SK-N-SH (cell line): ENCODE results near the gene DNAJC15. TPM values are rescaled to one million over a fixed set of nuclear protein-coding genes. Genes with fewer than 3 reads are reported as not detected.

Experiments
- CTCF ChIA-PET: fragments of 300-600, 350-600 bp; formaldehyde crosslinking; extraction: SDS; loops from one replicate; lab custom pipeline; 2021; lab: Yijun Ruan, JAX
- POLR2A ChIA-PET: fragments of 350-600 bp; sonication (Branson Sonifier 250); formaldehyde crosslinking; extraction: SDS; loops from one replicate; lab custom pipeline; 2020; ENCODE audit warnings: antibody characterized with exemption, inconsistent platforms; lab: Yijun Ruan, JAX
- DNase-seq: peaks from one replicate; pipeline ENCODE4 v3.0.0; 2012
- H2AFZ ChIP-seq: fragments of 200-600 bp; sonication (generic); 2 replicates; pipeline ENCODE4 v1.8.1; 2016; ENCODE audit warnings: antibody characterized with exemption, mild to moderate bottlenecking, low read depth
- H3F3A ChIP-seq: fragments of 200-600 bp; sonication (generic); replicated peaks from 2 replicates; pipeline ENCODE3; 2016; ENCODE audit warnings: antibody characterized with exemption, mild to moderate bottlenecking; ENCODE audit not compliant: insufficient read depth
- H3K27ac ChIP-seq, 2 experiments: fragments of 200-500 bp in 1 of 2; fragments of 200-600 bp in 1 of 2; sonication (Bioruptor generic) in 1 of 2; sonication (generic), shearing (Covaris generic) in 1 of 2; 2 replicates each; pipeline versions ENCODE4 v1.5.1 to v1.6.1; 2014 to 2016; ENCODE audit warnings: low read depth in 2 of 2, inconsistent platforms in 1 of 2, low read length in 1 of 2, mild to moderate bottlenecking in 1 of 2, mixed read lengths in 1 of 2
- H3K27me3 ChIP-seq: fragments of 200-600 bp; sonication (generic), shearing (Covaris generic); 2 replicates; pipeline ENCODE4 v1.6.1; 2016; ENCODE audit warnings: mixed run types; ENCODE audit not compliant: insufficient read depth
- H3K36me3 ChIP-seq, 2 experiments: fragments of 200-500 bp in 1 of 2; fragments of 200-600 bp in 1 of 2; sonication (Bioruptor generic) in 1 of 2; sonication (generic) in 1 of 2; replicated peaks in 1 of 2; 2 replicates each; pipeline versions ENCODE3 to v1.5.1; 2014 to 2016; ENCODE audit warnings: low read length in 1 of 2, mild to moderate bottlenecking in 1 of 2; ENCODE audit not compliant: insufficient read depth in 2 of 2, control insufficient read depth in 1 of 2
- H3K4me1 ChIP-seq, 2 experiments: fragments of 200-500 bp in 1 of 2; fragments of 200-600 bp in 1 of 2; sonication (Bioruptor generic) in 1 of 2; sonication (generic), shearing (Covaris generic) in 1 of 2; 2 replicates each; pipeline versions ENCODE4 v1.5.1 to v1.6.1; 2014 to 2016; ENCODE audit warnings: low read depth in 1 of 2, low read length in 1 of 2, mixed run types in 1 of 2; ENCODE audit not compliant: insufficient read depth in 2 of 2, control insufficient read depth in 1 of 2
- H3K4me2 ChIP-seq: fragments of 200-600 bp; sonication (generic), shearing (Covaris generic); 2 replicates; pipeline ENCODE4 v1.6.1; 2017; ENCODE audit warnings: mixed run types
- H3K4me3 ChIP-seq, 2 experiments: fragments of 200-500 bp in 1 of 2; fragments of 200-600 bp in 1 of 2; sonication (Bioruptor generic) in 1 of 2; sonication (generic), shearing (Covaris generic) in 1 of 2; 2 replicates each; pipeline versions ENCODE4 v1.5.1 to v1.8.1; 2014 to 2016; ENCODE audit warnings: low read depth in 2 of 2, inconsistent platforms in 1 of 2, low read length in 1 of 2, mild to moderate bottlenecking in 1 of 2, mixed read lengths in 1 of 2, moderate library complexity in 1 of 2
- H3K79me2 ChIP-seq: fragments of 200-600 bp; sonication (generic); 2 replicates; pipeline ENCODE4 v1.8.1; 2017; ENCODE audit warnings: mild to moderate bottlenecking; ENCODE audit not compliant: insufficient read depth
- H3K9ac ChIP-seq: fragments of 200-600 bp; sonication (generic); 2 replicates; pipeline ENCODE4 v1.6.1; 2017; ENCODE audit warnings: mixed run types
- H3K9me2 ChIP-seq: fragments of 200-600 bp; sonication (generic); 2 replicates; pipeline ENCODE4 v1.6.1; 2017; ENCODE audit warnings: mixed run types
- H3K9me3 ChIP-seq: fragments of 200-600 bp; sonication (generic); 2 replicates; pipeline ENCODE4 v1.6.1; 2017; ENCODE audit warnings: mixed run types, mild to moderate bottlenecking, moderate library complexity
- H4K20me1 ChIP-seq: fragments of 200-600 bp; sonication (generic); 2 replicates; pipeline ENCODE4 v1.6.1; 2017; ENCODE audit warnings: mild to moderate bottlenecking, mixed run types; ENCODE audit not compliant: insufficient read depth
- CHD2 ChIP-seq: fragments of 150-350 bp; IDR thresholded peaks from 2 replicates; pipeline ENCODE4 v1.6.1; 2018; ENCODE audit warnings: low read length; ENCODE audit not compliant: partially characterized antibody
- CTCF ChIP-seq: fragments of 200-600 bp; sonication (generic); IDR thresholded peaks from 2 replicates; pipeline ENCODE4 v1.6.1; 2017; ENCODE audit warnings: antibody characterized with exemption, mild to moderate bottlenecking, moderate library complexity
- ELF1 ChIP-seq: IDR thresholded peaks from 2 replicates; pipeline ENCODE4 v1.4.0; 2012
- FOSL2 ChIP-seq: IDR thresholded peaks from 2 replicates; pipeline ENCODE4 v1.4.0; 2012; ENCODE audit warnings: low read depth, mild to moderate bottlenecking, moderate library complexity, borderline replicate concordance
- GABPA ChIP-seq: IDR thresholded peaks from 2 replicates; pipeline ENCODE4 v1.4.0; 2012; ENCODE audit warnings: low read depth, mild to moderate bottlenecking
- JUND ChIP-seq: IDR thresholded peaks from 2 replicates; pipeline ENCODE4 v1.4.0; 2012
- MEF2A ChIP-seq: IDR thresholded peaks from 2 replicates; pipeline ENCODE4 v1.4.0; 2012; ENCODE audit warnings: low read depth, borderline replicate concordance
- PBX3 ChIP-seq: IDR thresholded peaks from 2 replicates; pipeline ENCODE4; 2012
- RAD21 ChIP-seq: IDR thresholded peaks from 2 replicates; pipeline ENCODE4 v1.6.1; 2012; ENCODE audit warnings: mild to moderate bottlenecking, low read length
- RFX5 ChIP-seq: IDR thresholded peaks from 2 replicates; pipeline ENCODE4 v1.6.1; 2012; ENCODE audit warnings: mild to moderate bottlenecking, improper control_type of control experiment, low read length
- RXRA ChIP-seq: IDR thresholded peaks from 2 replicates; pipeline ENCODE4 v1.4.0; 2012; ENCODE audit warnings: low read depth, mild to moderate bottlenecking, borderline replicate concordance
- SIN3A ChIP-seq: IDR thresholded peaks from 2 replicates; pipeline ENCODE4 v1.6.1; 2012; ENCODE audit warnings: low read depth, mild to moderate bottlenecking, low read length, moderate library complexity, borderline replicate concordance
- SMC3 ChIP-seq: IDR thresholded peaks from 2 replicates; pipeline ENCODE4 v1.6.1; 2012; ENCODE audit warnings: low read depth, low read length, improper control_type of control experiment
- TAF1 ChIP-seq: IDR thresholded peaks from 2 replicates; pipeline ENCODE4 v1.6.1; 2012; ENCODE audit warnings: low read depth, mild to moderate bottlenecking, low read length, moderate library complexity, borderline replicate concordance
- TCF12 ChIP-seq: IDR thresholded peaks from 2 replicates; pipeline ENCODE4 v1.4.0; 2012
- ZBTB33 ChIP-seq: IDR thresholded peaks from 2 replicates; pipeline ENCODE4 v1.4.0; 2012; ENCODE audit warnings: low read depth, borderline replicate concordance
- WGBS: methylation state at CpG from one replicate; pipeline ENCODE4 v1.1.6; 2017; ENCODE audit warnings: low lambda C conversion rate; 5-methylcytosine and 5-hydroxymethylcytosine counted together
- polyA plus RNA-seq, 3 experiments: library from polyadenylated mRNA; depleted of rRNA; stranded (reverse); fragments of >200 nt; gene quantifications; 2 replicates each; pipeline ENCODE4 v1.2.3, GENCODE V29; 2012
- TF ChIP-seq, protein P1 (sequence below): fragments of 150-350 bp; IDR thresholded peaks from 2 replicates; pipeline ENCODE4 v1.6.1; 2017; ENCODE audit warnings: antibody characterized with exemption, low read length, low read depth, borderline replicate concordance
- TF ChIP-seq, protein P2 (sequence below): IDR thresholded peaks from 2 replicates; pipeline ENCODE4 v1.4.0; 2012; ENCODE audit warnings: low read depth
- TF ChIP-seq, protein P3 (sequence below): IDR thresholded peaks from 2 replicates; pipeline ENCODE4 v1.6.1; 2012; ENCODE audit warnings: mild to moderate bottlenecking, low read depth, low read length, moderate library complexity
- TF ChIP-seq, protein P4 (sequence below): fragments of 150-350 bp; IDR thresholded peaks from 2 replicates; pipeline ENCODE4 v1.6.1; 2016; ENCODE audit warnings: mild to moderate bottlenecking, low read depth, low read length

The DNAJC15 gene
- polyA plus RNA-seq, 1 of the 3 experiments (the other 2 are of a cell fraction), result 18.4 TPM

DNA sequence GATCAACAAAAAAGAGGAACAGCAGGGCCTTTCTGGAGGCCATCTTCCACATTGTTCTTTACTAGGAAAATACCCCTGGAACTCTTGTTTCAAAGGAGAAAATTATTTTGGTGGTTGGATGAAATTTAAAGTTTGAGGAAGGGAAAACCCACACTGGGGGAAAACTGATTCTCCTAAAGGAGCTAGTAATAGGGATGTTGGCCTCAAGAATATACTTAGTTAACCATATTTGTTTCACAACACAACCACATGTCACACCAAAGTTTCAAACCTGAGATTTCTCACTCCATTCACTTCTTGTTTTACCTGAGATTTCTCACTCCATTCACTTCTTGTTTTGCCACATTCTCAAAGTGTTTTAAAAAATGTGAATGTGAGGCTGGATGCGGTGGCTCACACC is 28.5 kb upstream of the DNAJC15 start:
- H3K4me2 ChIP-seq, result no peak overlapping the region
- peaks cover 0 to 7% of the 10 kb centered on the region in 2 experiments; a peak in 2 of 4 replicates for H3K4me1 ChIP-seq
- DNase-seq, result no peak
- H3K79me2 ChIP-seq, result no peaks in the 10 kb centered on the region
- TF ChIP-seq GABPA, result no peak
- no peak for TF ChIP-seq ZBTB33
- TF ChIP-seq RAD21, result no peak
- no peak for TF ChIP-seq FOSL2
- TF ChIP-seq RXRA, result no peak
- TF ChIP-seq, protein P1, sequence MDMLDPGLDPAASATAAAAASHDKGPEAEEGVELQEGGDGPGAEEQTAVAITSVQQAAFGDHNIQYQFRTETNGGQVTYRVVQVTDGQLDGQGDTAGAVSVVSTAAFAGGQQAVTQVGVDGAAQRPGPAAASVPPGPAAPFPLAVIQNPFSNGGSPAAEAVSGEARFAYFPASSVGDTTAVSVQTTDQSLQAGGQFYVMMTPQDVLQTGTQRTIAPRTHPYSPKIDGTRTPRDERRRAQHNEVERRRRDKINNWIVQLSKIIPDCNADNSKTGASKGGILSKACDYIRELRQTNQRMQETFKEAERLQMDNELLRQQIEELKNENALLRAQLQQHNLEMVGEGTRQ, result no peak
- TF ChIP-seq SMC3, result no peak
- no peak for TF ChIP-seq RFX5
- no peak for TF ChIP-seq MEF2A
- TF ChIP-seq, protein P2, sequence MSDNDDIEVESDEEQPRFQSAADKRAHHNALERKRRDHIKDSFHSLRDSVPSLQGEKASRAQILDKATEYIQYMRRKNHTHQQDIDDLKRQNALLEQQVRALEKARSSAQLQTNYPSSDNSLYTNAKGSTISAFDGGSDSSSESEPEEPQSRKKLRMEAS, result no peak
- TF ChIP-seq TAF1, result no peak
- no peak for TF ChIP-seq TCF12
- no peak for TF ChIP-seq CTCF
- no peak for TF ChIP-seq SIN3A
- TF ChIP-seq PBX3, result no peak
- TF ChIP-seq, protein P3, sequence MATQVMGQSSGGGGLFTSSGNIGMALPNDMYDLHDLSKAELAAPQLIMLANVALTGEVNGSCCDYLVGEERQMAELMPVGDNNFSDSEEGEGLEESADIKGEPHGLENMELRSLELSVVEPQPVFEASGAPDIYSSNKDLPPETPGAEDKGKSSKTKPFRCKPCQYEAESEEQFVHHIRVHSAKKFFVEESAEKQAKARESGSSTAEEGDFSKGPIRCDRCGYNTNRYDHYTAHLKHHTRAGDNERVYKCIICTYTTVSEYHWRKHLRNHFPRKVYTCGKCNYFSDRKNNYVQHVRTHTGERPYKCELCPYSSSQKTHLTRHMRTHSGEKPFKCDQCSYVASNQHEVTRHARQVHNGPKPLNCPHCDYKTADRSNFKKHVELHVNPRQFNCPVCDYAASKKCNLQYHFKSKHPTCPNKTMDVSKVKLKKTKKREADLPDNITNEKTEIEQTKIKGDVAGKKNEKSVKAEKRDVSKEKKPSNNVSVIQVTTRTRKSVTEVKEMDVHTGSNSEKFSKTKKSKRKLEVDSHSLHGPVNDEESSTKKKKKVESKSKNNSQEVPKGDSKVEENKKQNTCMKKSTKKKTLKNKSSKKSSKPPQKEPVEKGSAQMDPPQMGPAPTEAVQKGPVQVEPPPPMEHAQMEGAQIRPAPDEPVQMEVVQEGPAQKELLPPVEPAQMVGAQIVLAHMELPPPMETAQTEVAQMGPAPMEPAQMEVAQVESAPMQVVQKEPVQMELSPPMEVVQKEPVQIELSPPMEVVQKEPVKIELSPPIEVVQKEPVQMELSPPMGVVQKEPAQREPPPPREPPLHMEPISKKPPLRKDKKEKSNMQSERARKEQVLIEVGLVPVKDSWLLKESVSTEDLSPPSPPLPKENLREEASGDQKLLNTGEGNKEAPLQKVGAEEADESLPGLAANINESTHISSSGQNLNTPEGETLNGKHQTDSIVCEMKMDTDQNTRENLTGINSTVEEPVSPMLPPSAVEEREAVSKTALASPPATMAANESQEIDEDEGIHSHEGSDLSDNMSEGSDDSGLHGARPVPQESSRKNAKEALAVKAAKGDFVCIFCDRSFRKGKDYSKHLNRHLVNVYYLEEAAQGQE, result no peak
- TF ChIP-seq, protein P4, sequence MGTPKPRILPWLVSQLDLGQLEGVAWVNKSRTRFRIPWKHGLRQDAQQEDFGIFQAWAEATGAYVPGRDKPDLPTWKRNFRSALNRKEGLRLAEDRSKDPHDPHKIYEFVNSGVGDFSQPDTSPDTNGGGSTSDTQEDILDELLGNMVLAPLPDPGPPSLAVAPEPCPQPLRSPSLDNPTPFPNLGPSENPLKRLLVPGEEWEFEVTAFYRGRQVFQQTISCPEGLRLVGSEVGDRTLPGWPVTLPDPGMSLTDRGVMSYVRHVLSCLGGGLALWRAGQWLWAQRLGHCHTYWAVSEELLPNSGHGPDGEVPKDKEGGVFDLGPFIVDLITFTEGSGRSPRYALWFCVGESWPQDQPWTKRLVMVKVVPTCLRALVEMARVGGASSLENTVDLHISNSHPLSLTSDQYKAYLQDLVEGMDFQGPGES, result no peak
- no peak for TF ChIP-seq ELF1
- TF ChIP-seq CHD2, result no peak
- TF ChIP-seq JUND, result no peak
- H3K27me3 ChIP-seq, result no peaks in the 10 kb centered on the region
- no peaks in the 10 kb centered on the region for H4K20me1 ChIP-seq
- no peak overlapping the region for H2AFZ ChIP-seq
- no peak overlapping the region for H3K27ac ChIP-seq
- H3K4me3 ChIP-seq, result no peak overlapping the region
- 100% methylated on average over 1 of the region's 1 CpG for WGBS
- H3K9me2 ChIP-seq, result no peaks in the 10 kb centered on the region
- H3K36me3 ChIP-seq, result no peaks in the 10 kb centered on the region
- H3K9me3 ChIP-seq, result no peaks in the 10 kb centered on the region
- ChIA-PET POLR2A (no interaction called here), CTCF (interaction anchor here (0.7 kb wide), 1 partner anchor 10 kb away, joined by 3 read pairs; no protein-coding TSS in a partner anchor)
- H3F3A ChIP-seq, result peaks cover 7% of the 10 kb centered on the region
- no peak overlapping the region for H3K9ac ChIP-seq
